GM13976 (cell line): ENCODE measurements around the gene SMKR1.
"Not testable (repeated sequence)": the region's sequence is repeated elsewhere in the genome, so short reads cannot be mapped to it uniquely, and the experiment has no call there.

ENCODE experiments used
- DNase-seq: peaks from one replicate; pipeline ENCODE4 v3.0.0; 2012; ENCODE audit warnings: low spot score
- in situ Hi-C: fragments of 300-500 bp; cut with MboI; formaldehyde crosslinking; loops from one replicate; pipeline ENCODE4 v1.12.0; 2022; ENCODE audit warnings: low sequenced_read_pairs, mixed read lengths, inconsistent platforms; ENCODE audit not compliant: unreplicated experiment
- TF ChIP-seq, protein P1 (sequence below): IDR thresholded peaks from 2 replicates; pipeline ENCODE4 v1.5.1; 2012; ENCODE audit warnings: borderline replicate concordance, mild to moderate bottlenecking; ENCODE audit not compliant: insufficient read depth; ENCODE audit errors: extremely low read depth, missing control alignments, control extremely low read depth

Gene SMKR1

GRCh38 chr7:129531721-129532120, 29.4 kb downstream of the SMKR1 start:
- in situ Hi-C loops, result no loop called here
- no peak for DNase-seq
- TF ChIP-seq, protein P1, sequence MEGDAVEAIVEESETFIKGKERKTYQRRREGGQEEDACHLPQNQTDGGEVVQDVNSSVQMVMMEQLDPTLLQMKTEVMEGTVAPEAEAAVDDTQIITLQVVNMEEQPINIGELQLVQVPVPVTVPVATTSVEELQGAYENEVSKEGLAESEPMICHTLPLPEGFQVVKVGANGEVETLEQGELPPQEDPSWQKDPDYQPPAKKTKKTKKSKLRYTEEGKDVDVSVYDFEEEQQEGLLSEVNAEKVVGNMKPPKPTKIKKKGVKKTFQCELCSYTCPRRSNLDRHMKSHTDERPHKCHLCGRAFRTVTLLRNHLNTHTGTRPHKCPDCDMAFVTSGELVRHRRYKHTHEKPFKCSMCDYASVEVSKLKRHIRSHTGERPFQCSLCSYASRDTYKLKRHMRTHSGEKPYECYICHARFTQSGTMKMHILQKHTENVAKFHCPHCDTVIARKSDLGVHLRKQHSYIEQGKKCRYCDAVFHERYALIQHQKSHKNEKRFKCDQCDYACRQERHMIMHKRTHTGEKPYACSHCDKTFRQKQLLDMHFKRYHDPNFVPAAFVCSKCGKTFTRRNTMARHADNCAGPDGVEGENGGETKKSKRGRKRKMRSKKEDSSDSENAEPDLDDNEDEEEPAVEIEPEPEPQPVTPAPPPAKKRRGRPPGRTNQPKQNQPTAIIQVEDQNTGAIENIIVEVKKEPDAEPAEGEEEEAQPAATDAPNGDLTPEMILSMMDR, result no peak

DNA sequence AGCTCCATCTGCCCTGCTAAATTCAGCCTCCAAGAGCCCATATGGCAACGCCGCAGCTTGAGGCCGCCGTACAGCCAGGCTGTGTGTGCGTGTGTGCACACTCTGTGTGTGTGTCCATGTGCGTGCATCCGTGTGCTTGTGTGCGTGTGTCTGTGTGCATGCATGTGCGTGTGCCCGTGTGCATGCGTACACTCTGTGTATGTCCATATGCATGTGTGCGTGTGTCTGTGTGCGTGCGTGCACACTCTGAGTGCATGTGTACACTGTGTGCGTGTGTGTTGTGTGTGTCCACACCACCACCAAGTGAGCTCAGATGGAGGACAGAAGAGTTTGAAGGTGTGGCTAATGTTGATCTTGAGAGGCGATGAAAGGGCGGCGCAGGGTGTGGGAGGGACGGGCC, 30.0 kb downstream of the SMKR1 start:
- TF ChIP-seq, protein P1, result no peak
- no peak for DNase-seq
- in situ Hi-C loops, result no loop called here

GRCh38 chr7:129534558-129535274, 32.4 kb downstream of the SMKR1 start:
- DNase-seq, in situ Hi-C loops: not testable (repeated sequence)

GRCh38 chr7:129535896-129536295, 33.6 kb downstream of the SMKR1 start:
- in situ Hi-C loops, result no loop called here
- TF ChIP-seq, protein P1, result no peak

DNA sequence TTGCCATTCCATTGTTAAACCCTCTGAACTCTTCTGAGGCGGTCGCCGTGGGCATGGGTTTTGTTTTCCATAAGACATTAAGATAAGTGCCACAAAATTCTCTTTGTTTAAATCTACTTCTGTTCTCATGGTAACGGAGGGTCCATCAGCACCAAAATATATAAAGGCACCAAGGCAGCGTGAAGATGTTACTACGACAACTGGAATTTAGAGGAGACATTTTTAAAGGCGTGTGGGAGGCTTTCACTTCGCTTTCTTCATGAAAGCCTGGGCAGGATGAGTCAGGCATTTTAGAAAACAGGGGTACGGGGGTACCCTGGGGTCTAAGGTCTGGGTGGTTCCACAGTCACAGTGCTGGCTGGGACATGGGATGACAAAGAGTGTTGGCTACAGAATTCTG, 34.0 kb downstream of the SMKR1 start:
- in situ Hi-C loops, result no loop called here
- no peak for DNase-seq
- TF ChIP-seq, protein P1, result no peak

More at GRCh38 chr7:129535896-129536295, 33.6 kb downstream of the SMKR1 start:
- DNase-seq, result no peak

DNA sequence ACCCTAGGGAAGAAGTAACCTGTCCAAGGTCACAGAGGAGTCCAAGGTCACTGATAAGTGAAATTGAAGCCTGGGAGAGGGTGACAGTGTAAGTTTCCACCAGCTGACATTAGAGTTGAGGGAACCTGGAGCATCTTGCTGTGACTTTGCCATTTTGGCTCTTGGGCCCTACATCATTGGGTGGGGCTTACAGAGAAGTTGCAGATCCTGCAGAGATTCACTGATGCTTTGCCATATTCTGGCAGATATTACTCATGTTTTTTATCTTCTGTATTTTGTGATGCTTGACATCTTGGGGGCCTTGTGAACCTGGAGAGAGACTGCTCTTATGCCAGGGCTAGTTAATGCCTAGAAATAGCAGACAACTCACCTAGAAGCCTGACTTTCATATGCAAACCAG, 36.5 kb downstream of the SMKR1 start:
- in situ Hi-C loops, result no loop called here
- TF ChIP-seq, protein P1, result no peak
- no peak for DNase-seq

DNA sequence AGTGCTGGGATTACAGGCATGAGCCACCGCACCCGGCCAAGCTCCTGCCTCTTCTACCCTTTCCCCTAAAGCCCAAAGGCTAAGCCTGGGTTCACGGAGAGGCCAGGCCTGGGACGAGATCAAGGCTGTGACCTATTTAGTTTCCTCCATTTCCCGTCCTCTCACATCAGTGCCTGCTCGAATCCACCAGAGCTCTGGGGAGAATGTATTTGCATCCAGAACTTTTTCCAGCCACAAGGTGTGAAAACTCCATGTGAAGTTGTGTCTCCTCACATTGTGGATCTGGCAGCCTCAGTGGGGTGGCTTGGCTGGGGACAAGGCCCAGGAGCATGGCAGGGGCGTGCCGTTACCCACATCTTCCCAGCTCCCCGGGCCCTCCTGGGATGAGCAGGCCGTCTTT, 38.0 kb downstream of the SMKR1 start:
- TF ChIP-seq, protein P1, result no peak
- in situ Hi-C loops, result no loop called here
- no peak for DNase-seq
